GM18951 (cell line): ENCODE results near the gene SOAT2.

ENCODE experiments used
- POLR2A ChIP-seq: IDR thresholded peaks from 4 replicates; pipeline ENCODE4 v1.6.1; 2011; ENCODE audit warnings: mild to moderate bottlenecking; ENCODE audit not compliant: insufficient read length, insufficient read depth; ENCODE audit errors: extremely low read depth
- in situ Hi-C: fragments of 300-500 bp; cut with MboI; formaldehyde crosslinking; loops from one replicate; pipeline ENCODE4 v1.12.0; 2022; ENCODE audit warnings: low sequenced_read_pairs, mixed read lengths, inconsistent platforms; ENCODE audit not compliant: unreplicated experiment

The SOAT2 gene

GRCh38 chr12:53102883-53103807 lies at the start of gene SOAT2:
Gene SOAT2, plus strand, starts transcription at chr12:53103486. Its CDS starts 92 bp downstream, at chr12:53103578.
- in situ Hi-C loops: no loop called here

GRCh38 chr12:53054112-53054878 lies 49.0 kb upstream of the SOAT2 start:
- in situ Hi-C loops: no loop called here
- peak; percentile 31 for TF ChIP-seq POLR2A

More at GRCh38 chr12:53102883-53103807, at the start of gene SOAT2:
- peak; percentile 25 for TF ChIP-seq POLR2A

GRCh38 chr12:53055471-53056266 lies 47.6 kb upstream of the SOAT2 start:
- in situ Hi-C loops: no loop called here
- TF ChIP-seq POLR2A: no peak

- in situ Hi-C loops: no loop called here
- no peak for TF ChIP-seq POLR2A
Observed at GRCh38 chr12:53056296-53056695, 47.0 kb upstream of the SOAT2 start.

- no peak for TF ChIP-seq POLR2A
- in situ Hi-C loops: no loop called here
Observed at GRCh38 chr12:53056901-53057300, 46.4 kb upstream of the SOAT2 start.

GRCh38 chr12:53057816-53058500 lies 45.3 kb upstream of the SOAT2 start:
- in situ Hi-C loops: no loop called here
- TF ChIP-seq POLR2A: no peak

- TF ChIP-seq POLR2A: no peak
- in situ Hi-C loops: no loop called here
Observed at GRCh38 chr12:53058674-53059433, 44.4 kb upstream of the SOAT2 start.

- in situ Hi-C loops: loop anchor here (5.0 kb wide), 1 partner anchor 38 kb away; the partner anchor contains the start of gene IGFBP6
- TF ChIP-seq POLR2A: no peak
Observed at GRCh38 chr12:53059434-53060063, 43.7 kb upstream of the SOAT2 start.

- in situ Hi-C loops: loop anchor here (5.0 kb wide), 1 partner anchor 37 kb away; the partner anchor contains the start of gene IGFBP6
- no peak for TF ChIP-seq POLR2A
Observed at GRCh38 chr12:53060064-53060720, 43.1 kb upstream of the SOAT2 start.

GRCh38 chr12:53060721-53061276 lies 42.5 kb upstream of the SOAT2 start:
- no peak for TF ChIP-seq POLR2A
- in situ Hi-C loops: loop anchor here (5.0 kb wide), 1 partner anchor 37 kb away; the partner anchor contains the start of gene IGFBP6
